ENCODE measurements around the gene CLIC5. TPM values are rescaled to one million over a fixed set of nuclear protein-coding genes. Genes with fewer than 3 reads are reported as not detected.

The CLIC5 gene
- total RNA-seq, 1 experiment from 2014 or later, result 0.20 TPM

GRCh38 chr6:45961125-45961524, 54.5 kb downstream of the CLIC5 start:
- Histone ChIP-seq H3K4ac (ENCODE audit: low read depth, low read length) (no peak overlapping the region), H4K20me1 (ENCODE audit: control insufficient read depth, insufficient read depth, insufficient read length) (no peaks in the 10 kb centered on the region), H2BK5ac (ENCODE audit: insufficient read length, low read length) (no peak overlapping the region), H3K23me2 (ENCODE audit: insufficient read length, low read depth, low read length, poor library complexity, severe bottlenecking) (no peaks in the 10 kb centered on the region), H2BK15ac (ENCODE audit: low read depth, low read length) (no peak overlapping the region), H3K79me2 (ENCODE audit: insufficient read depth, low read length) (no peaks in the 10 kb centered on the region), H4K8ac (replicated peaks; ENCODE audit: insufficient read length, low read depth, low read length) (no peak overlapping the region), H2BK12ac (ENCODE audit: insufficient read length, low read depth, low read length) (no peak overlapping the region), H4K91ac (ENCODE audit: insufficient read length, low read depth, low read length) (no peak overlapping the region), H4K5ac (ENCODE audit: insufficient read length, low read depth, low read length) (no peak overlapping the region), H3K27ac (ENCODE audit: insufficient read length, low read depth, low read length) (no peak overlapping the region), H3K9ac (ENCODE audit: extremely low read depth, insufficient read length, low read length) (no peak overlapping the region), H3K4me1 (ENCODE audit: insufficient read depth, low read length) (no peaks in the 10 kb centered on the region), H3K14ac (ENCODE audit: insufficient read depth, low read length) (no peak overlapping the region), H3K18ac (ENCODE audit: insufficient read length, low read depth, low read length) (no peak overlapping the region), H3T11ph (ENCODE audit: low read length) (no peak overlapping the region), H3K4me2 (ENCODE audit: insufficient read depth, insufficient read length, low read length) (no peak overlapping the region), H3K23ac (ENCODE audit: insufficient read length, low read depth, low read length) (no peak overlapping the region), H3K79me1 (ENCODE audit: insufficient read depth, low read depth, low read length, poor library complexity, severe bottlenecking) (no peaks in the 10 kb centered on the region), H3K27me3 (ENCODE audit: insufficient read depth, low read length) (no peaks in the 10 kb centered on the region), H2AK5ac (ENCODE audit: insufficient read length, low read length) (no peak overlapping the region), H2BK120ac (ENCODE audit: low read depth, low read length, poor library complexity, severe bottlenecking) (no peak overlapping the region), H2BK20ac (ENCODE audit: low read depth, low read length, poor library complexity, severe bottlenecking) (no peak overlapping the region), H3K56ac (ENCODE audit: insufficient read length, low read depth, low read length) (no peak overlapping the region), H2AFZ (ENCODE audit: low read length) (no peak overlapping the region), H3K9me3 (ENCODE audit: control insufficient read depth, low read depth, low read length) (no peaks in the 10 kb centered on the region)
- TF ChIP-seq CTCF (conservative IDR thresholded peaks at IDR 0.05), result no peak
- Mint-ChIP-seq H3K27me3 (ENCODE audit: low read depth) (no peaks in the 10 kb centered on the region), H3K4me1 (peaks cover 8 to 15% of the 10 kb centered on the region in 2 experiments), H3K4me3 (no peak overlapping the region), H3K9me3 (no peaks in the 10 kb centered on the region), H3K27ac (no peak overlapping the region), H3K36me3 (ENCODE audit: insufficient read depth in 1 of 3, low read depth in 3 of 3) (0 out of 7 replicates have a peak, but pooled peaks cover 0 to 1% (median 0%) of the 10 kb centered on the region in 3 experiments)
- no peak for DNase-seq
- WGBS (ENCODE audit: extremely low coverage, insufficient read length, low lambda C conversion rate), result no CpG with 5 or more reads among the region's 2 CpGs

Measured in H9 (cell line).